ENCODE results near the gene RBMS3. TPM values are rescaled to one million over a fixed set of nuclear protein-coding genes. Genes with fewer than 3 reads are reported as not detected.

The RBMS3 gene
- total RNA-seq, 4 donors from 2014 or later: 3.8 to 18.7 (median 14.6) TPM

GRCh38 chr3:29777869-29778268 is 497.0 kb downstream of the RBMS3 start:
- 71% methylated on average over 1 of the region's 1 CpG for WGBS, 2 donors (ENCODE audit: low coverage in 1 of 2)
- TF ChIP-seq EP300 (IDR thresholded peaks at IDR 0.05; ENCODE audit: low read depth) (no peak), POLR2A (IDR thresholded peaks at IDR 0.05) (no peak), POLR2AphosphoS5 (IDR thresholded peaks at IDR 0.05) (no peak)
- TF ChIP-seq, protein P1, sequence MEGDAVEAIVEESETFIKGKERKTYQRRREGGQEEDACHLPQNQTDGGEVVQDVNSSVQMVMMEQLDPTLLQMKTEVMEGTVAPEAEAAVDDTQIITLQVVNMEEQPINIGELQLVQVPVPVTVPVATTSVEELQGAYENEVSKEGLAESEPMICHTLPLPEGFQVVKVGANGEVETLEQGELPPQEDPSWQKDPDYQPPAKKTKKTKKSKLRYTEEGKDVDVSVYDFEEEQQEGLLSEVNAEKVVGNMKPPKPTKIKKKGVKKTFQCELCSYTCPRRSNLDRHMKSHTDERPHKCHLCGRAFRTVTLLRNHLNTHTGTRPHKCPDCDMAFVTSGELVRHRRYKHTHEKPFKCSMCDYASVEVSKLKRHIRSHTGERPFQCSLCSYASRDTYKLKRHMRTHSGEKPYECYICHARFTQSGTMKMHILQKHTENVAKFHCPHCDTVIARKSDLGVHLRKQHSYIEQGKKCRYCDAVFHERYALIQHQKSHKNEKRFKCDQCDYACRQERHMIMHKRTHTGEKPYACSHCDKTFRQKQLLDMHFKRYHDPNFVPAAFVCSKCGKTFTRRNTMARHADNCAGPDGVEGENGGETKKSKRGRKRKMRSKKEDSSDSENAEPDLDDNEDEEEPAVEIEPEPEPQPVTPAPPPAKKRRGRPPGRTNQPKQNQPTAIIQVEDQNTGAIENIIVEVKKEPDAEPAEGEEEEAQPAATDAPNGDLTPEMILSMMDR (IDR thresholded peaks at IDR 0.05): no peak
- Histone ChIP-seq H3K27ac (no peak overlapping the region), H3K27me3 (no peaks in the 10 kb centered on the region), H3K9me3 (no peaks in the 10 kb centered on the region), H3K36me3 (no peaks in the 10 kb centered on the region), H3K4me3 (no peak overlapping the region), H3K4me1 (no peaks in the 10 kb centered on the region)
- in situ Hi-C loops (cut with MboI; ENCODE audit: low pct_ligation_motif_present in 1 of 4, low pct_unique_long_range_greater_than_20kb in 1 of 4, low sequenced_read_pairs in 3 of 4): no loop called here
- no peak for DNase-seq
- intact Hi-C loops (cut with DNase I; ENCODE audit: low total_unique reads): no loop called here

DNA sequence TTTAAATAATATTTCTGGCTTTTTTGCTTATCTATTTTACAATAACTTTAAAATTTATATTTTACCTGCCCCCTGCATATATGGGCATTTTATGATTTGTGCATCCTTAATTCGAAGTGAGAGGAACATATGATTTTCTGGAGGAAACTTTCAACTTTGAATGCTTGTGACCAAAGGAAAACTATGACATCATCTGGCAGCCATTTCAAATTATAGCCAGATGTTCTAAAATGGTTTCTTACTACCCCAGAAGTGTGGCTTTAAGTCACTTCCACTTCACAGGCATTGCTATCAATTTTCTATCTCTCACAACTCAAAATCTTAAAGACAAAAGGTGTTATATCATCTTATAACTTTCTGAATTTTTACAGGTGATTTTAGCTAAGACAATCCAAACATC is 508.8 kb downstream of the RBMS3 start:
- WGBS, 2 donors (ENCODE audit: low coverage in 1 of 2): 70 to 83% methylated on average over 1 of the region's 1 CpG
- in situ Hi-C loops (cut with MboI; ENCODE audit: low pct_ligation_motif_present in 1 of 4, low pct_unique_long_range_greater_than_20kb in 1 of 4, low sequenced_read_pairs in 3 of 4): no loop called here
- Histone ChIP-seq H3K27ac (no peak overlapping the region), H3K4me3 (no peak overlapping the region), H3K27me3 (no peaks in the 10 kb centered on the region), H3K36me3 (no peaks in the 10 kb centered on the region), H3K9me3 (peaks cover 0 to 3% of the 10 kb centered on the region in 2 donors), H3K4me1 (no peaks in the 10 kb centered on the region)
- TF ChIP-seq EP300 (IDR thresholded peaks at IDR 0.05; ENCODE audit: low read depth) (no peak), POLR2AphosphoS5 (IDR thresholded peaks at IDR 0.05) (no peak), POLR2A (IDR thresholded peaks at IDR 0.05) (no peak)
- TF ChIP-seq, protein P1 (IDR thresholded peaks at IDR 0.05): no peak
- intact Hi-C loops (cut with DNase I; ENCODE audit: low total_unique reads): no loop called here
- DNase-seq: no peak

DNA sequence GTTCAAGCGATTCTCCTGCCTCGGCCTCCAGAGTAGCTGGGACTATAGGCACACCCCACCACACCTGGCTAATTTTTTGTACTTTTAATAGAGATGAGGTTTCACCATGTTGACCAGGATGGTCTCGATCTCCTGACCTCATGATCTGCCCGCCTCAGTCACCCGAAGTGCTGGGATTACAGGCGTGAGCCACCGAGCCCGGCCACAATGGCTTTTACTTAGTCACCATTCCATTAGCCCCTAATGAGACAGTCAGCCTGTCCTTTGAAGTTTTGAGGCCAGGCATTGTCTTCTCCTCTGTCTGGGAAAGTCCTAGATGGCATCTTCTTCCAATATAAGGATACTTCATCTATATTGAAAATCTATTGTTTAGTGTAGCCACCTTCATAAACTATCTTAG is 515.9 kb downstream of the RBMS3 start:
- no peak for DNase-seq
- TF ChIP-seq, protein P1 (IDR thresholded peaks at IDR 0.05): no peak
- TF ChIP-seq POLR2AphosphoS5 (IDR thresholded peaks at IDR 0.05) (no peak), POLR2A (IDR thresholded peaks at IDR 0.05) (no peak), EP300 (IDR thresholded peaks at IDR 0.05; ENCODE audit: low read depth) (no peak)
- in situ Hi-C loops (cut with MboI; ENCODE audit: low pct_ligation_motif_present in 1 of 4, low pct_unique_long_range_greater_than_20kb in 1 of 4, low sequenced_read_pairs in 3 of 4): no loop called here
- whole genome bisulfite sequencing, 2 donors (ENCODE audit: low coverage in 1 of 2): 95 to 100% methylated on average over 1 to 8 of the region's 8 CpGs
- Histone ChIP-seq H3K36me3 (no peaks in the 10 kb centered on the region), H3K9me3 (no peaks in the 10 kb centered on the region), H3K4me1 (no peaks in the 10 kb centered on the region), H3K27me3 (no peaks in the 10 kb centered on the region), H3K4me3 (no peak overlapping the region), H3K27ac (no peak overlapping the region)
- intact Hi-C loops (cut with DNase I; ENCODE audit: low total_unique reads): no loop called here

- no peak for DNase-seq
- Histone ChIP-seq H3K4me3 (no peak overlapping the region), H3K36me3 (no peaks in the 10 kb centered on the region), H3K9me3 (no peaks in the 10 kb centered on the region), H3K4me1 (no peaks in the 10 kb centered on the region), H3K27ac (no peak overlapping the region), H3K27me3 (no peaks in the 10 kb centered on the region)
- in situ Hi-C loops (cut with MboI; ENCODE audit: low pct_ligation_motif_present in 1 of 4, low pct_unique_long_range_greater_than_20kb in 1 of 4, low sequenced_read_pairs in 3 of 4): no loop called here
- WGBS, 2 donors (ENCODE audit: low coverage in 1 of 2): 80% methylated on average over 4 of the region's 4 CpGs
- intact Hi-C loops (cut with DNase I; ENCODE audit: low total_unique reads): no loop called here
- TF ChIP-seq EP300 (IDR thresholded peaks at IDR 0.05; ENCODE audit: low read depth) (no peak), POLR2A (IDR thresholded peaks at IDR 0.05) (no peak), POLR2AphosphoS5 (IDR thresholded peaks at IDR 0.05) (no peak)
- TF ChIP-seq, protein P1 (IDR thresholded peaks at IDR 0.05): no peak
These were observed 521.2 kb downstream of the RBMS3 start for GRCh38 chr3:29802057-29802456.
